G401 (cell line): ENCODE results near the gene DOCK11. TPM values are rescaled to one million over a fixed set of nuclear protein-coding genes. Genes with fewer than 3 reads are reported as not detected.

Experiments
- DNase-seq: peaks from one replicate; pipeline ENCODE4 v3.0.0-alpha.2; 2015; ENCODE audit warnings: low spot score
- in situ Hi-C: cut with HindIII; loops from 2 replicates; pipeline ENCODE4 v1.10.0; 2016; ENCODE audit warnings: low sequenced_read_pairs, mixed read lengths
- total RNA-seq: library from RNA; depleted of rRNA; stranded (reverse); fragments of >200 nt; shearing (Covaris generic); gene quantifications from 2 replicates; pipeline ENCODE4 v1.2.3, GENCODE V29; 2014

DOCK11 gene
- total RNA-seq, 1 experiment from 2014 or later: 0.88 TPM

- DNase-seq: no peak
- in situ Hi-C loops: no loop called here
Observed at GRCh38 chrX:118498351-118498750, 2.7 kb downstream of the DOCK11 start.

- in situ Hi-C loops: no loop called here
Observed at GRCh38 chrX:118498755-118499154, 3.1 kb downstream of the DOCK11 start.

GRCh38 chrX:118499295-118499694, 3.7 kb downstream of the DOCK11 start:
- in situ Hi-C loops: no loop called here
- DNase-seq: no peak

More at GRCh38 chrX:118498755-118499154, 3.1 kb downstream of the DOCK11 start:
- DNase-seq: no peak

DNA sequence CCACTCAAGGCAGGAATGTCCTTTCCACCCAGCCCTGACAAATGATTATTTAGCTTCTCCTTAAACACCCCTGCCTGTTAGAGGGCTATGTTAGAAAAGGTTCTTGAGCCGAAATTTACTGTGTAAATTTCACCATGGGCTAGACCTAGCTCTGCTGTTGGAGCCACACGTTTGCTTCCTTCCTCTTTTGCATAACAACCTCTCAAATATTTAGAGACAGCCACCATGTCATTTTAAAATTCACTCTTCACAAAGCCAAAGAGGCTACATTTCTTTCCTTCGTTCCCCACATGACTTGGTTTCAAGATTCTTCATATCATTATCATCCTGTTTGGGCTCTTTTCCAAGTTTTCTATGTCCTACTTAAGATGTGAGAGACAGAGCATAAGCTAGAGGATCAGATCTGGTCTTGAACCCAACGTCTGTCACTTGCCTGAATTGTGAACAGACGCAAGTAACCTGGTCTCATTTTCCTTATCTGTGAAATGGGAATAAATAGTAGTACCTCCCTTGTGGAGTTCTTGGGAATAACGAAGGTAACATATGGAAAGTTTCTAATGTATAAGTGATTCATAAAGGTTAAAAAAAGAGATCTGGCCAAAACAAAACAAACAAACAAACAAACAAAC, 6.7 kb downstream of the DOCK11 start:
- in situ Hi-C loops: no loop called here
- DNase-seq: no peak

- DNase-seq: no peak
- in situ Hi-C loops: no loop called here
Observed at GRCh38 chrX:118503260-118504041, 7.8 kb downstream of the DOCK11 start.

DNA sequence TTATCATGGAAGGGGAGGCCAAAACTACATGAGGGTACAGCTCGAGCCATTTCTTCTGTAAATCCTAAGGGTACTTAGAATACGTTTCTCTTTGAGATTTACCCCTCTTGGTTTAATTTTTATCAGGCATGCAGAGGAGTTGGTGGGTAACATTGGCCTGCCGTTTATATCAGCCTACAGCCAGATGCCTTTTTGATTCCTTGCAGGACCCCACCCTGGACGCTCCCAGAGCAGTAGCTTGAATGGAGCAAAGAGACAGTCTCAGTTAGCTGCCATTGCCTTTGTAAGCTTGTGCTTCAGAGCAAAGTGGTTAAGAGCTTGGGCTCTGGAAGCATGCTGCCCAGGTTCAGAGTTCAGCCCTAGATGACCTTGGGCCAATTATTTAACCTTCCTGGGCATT, 9.0 kb downstream of the DOCK11 start:
- DNase-seq: no peak
- in situ Hi-C loops: no loop called here

DNA sequence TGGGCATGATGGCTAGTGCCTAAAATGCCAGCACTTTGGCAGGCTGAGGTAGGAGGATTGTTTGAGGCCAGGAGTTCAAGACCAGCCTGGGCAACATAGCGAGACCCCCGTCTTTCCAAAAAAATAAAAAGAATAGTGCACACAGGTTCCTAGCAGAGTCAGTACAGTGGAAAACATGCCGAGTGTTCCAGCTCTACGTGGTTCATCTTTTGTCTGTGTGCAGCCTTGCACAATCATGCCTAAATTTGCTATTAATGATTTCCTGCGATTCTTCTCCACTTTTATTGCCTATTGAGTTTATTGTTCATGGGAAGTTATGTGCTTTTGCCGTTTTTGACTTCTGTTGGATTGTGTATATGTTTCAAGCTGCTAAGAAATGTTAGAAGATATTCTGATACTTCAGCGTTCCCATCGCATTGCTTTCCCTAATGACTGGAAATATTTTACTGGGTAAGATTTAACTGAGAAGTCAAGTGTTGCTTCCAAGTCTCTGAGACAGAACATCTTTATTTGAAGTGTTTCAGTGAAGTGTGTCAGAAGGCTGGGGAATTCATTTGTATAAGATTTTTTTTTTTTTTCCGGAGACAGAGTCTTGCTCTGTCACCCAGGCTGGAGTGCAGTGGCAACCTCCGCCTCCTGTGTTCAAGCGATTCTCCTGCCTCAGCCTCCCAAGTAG, 11.3 kb downstream of the DOCK11 start:
- no peak for DNase-seq
- in situ Hi-C loops: no loop called here

GRCh38 chrX:118507766-118508165, 12.2 kb downstream of the DOCK11 start:
- in situ Hi-C loops: no loop called here
- no peak for DNase-seq

DNA sequence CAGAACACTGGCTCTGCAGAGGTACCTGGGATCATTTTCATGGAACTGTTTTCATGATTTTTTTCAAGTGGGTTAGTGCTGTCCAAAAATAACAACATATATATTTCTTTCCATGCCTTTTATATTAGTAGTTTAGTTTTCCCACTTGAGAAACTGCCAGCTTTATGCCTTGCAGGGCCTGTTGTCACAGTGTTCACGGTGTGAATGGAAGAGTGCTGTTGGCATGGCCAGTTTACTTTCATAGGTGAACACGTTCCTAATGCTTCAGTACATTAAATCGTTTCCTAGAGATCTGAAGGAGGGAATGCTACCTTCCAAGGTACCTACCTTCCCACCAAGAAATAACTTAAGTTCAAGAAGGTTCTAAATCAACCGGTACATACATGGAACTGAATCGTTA, 12.6 kb downstream of the DOCK11 start:
- in situ Hi-C loops: no loop called here
- DNase-seq: no peak

GRCh38 chrX:118508635-118509034, 13.0 kb downstream of the DOCK11 start:
- DNase-seq: no peak

GRCh38 chrX:118510111-118510510, 14.5 kb downstream of the DOCK11 start:
- in situ Hi-C loops: no loop called here
- DNase-seq: no peak

More at GRCh38 chrX:118508635-118509034, 13.0 kb downstream of the DOCK11 start:
- in situ Hi-C loops: no loop called here

- DNase-seq: no peak
- in situ Hi-C loops: no loop called here
Observed at GRCh38 chrX:118513120-118513898, 17.7 kb downstream of the DOCK11 start.

DNA sequence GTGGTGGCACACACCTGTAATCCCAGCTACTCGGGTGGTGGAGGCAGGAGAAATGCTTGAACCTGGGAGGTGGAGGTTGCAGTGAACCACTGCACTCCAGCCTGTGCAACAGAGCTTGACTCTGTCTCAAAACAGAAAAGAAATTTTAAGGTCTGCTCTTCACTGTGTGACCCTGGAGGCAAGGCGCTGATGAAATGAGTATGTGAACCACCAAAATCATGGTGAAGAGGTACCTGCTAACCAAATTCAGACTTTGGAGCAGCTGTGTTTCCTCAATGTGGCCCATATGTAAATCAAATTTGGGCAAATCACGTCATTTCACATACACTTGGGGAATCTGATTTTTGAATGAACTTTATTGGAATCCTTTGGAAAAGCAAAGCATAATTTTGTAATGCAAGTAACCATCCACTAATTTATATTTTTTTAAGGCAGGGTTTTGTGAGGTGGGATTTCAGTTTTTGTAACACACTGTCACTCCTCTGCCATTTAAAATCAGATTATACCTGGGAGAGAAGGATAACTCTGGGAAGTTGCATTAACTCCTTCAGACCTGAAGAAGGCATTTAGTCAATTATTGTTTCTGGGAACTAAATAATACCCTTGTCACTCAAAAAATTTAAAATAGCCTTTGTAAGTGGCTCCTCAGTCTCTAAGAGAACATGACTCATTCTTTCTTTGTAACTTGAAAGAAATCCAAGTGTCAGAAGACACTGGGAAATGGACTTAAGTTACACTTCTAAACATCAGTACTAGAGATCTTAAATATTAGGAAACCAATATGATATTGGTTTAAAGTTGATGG, 24.0 kb downstream of the DOCK11 start:
- in situ Hi-C loops: no loop called here
- DNase-seq: no peak

DNA sequence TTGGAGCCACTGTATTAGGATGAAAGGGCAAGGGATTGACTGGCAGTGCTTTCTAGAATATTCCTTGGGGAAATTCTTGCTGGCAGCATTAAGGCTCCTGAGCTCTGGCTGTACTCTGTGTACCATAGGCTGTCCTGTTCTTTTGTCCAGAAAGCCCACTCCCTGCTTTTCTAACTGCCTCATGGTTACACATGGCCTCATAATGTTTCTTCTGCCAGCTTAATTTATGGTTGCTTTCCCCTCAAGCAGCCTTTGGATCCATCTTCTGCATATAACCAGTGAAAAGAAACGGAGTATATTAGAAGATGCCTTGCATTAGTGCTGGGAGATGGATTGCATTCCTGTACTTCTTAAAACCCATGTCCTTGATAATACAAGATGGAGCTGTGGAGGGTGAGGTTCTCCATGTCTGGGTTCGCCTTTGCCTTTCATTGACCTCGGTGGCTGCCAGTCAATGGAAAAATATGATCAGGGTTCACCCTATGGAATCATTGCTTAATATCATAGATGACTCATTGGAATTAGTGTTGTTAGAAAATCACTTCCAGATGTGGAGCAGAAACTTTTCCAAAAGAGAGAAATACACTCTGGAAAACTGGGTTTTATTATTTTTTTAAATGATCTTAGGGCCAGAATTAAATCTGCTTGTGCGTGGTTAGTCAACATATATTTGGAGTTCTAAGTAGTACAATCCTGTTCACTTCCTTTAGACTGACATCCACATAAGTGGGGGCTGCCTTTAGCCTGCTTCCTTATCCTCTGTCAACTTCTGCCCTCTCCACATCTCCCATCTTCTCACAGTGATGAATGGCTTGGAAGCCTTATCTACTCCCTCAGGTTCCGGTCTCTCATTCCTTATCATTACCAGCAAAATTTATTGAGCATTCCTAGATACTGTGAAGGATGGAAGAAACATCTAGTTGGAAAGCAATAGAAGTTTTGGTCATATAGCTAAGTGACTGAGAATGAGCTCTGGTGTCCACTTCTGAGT, 24.9 kb downstream of the DOCK11 start:
- in situ Hi-C loops: no loop called here
- DNase-seq: no peak

GRCh38 chrX:118521435-118521834, 25.8 kb downstream of the DOCK11 start:
- in situ Hi-C loops: no loop called here

DNA sequence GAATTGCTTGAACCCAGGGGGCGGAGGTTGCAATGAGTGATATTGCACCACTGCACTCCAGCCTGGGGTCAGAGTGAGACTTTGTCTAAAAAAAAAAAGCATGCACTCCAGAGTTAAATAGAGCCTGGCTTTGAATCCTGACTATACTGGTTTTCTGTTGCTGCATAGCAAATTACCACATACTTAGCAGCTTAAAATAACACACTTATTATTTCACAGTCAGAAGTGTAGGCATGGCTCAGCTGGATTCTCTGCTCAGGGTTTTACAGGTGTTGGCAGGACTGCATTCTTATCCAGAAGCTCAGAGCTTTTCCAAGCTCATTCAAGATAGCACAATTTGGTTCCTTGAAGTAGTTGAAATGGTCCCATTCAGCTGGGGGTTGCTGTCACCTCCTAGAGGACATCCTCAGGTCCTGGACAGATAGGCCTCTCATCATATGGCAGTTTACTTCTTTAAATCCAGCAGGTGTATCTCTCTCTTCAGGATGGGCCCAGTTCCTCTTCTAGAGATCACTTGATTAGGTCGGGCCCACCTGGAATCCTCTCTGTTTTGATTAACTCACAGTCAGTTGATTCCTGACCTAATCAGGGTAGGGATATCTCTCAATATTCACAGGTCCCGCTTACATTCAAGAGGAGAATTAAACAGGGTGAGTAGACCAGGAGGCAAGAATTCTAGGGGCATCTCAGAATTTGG, 26.8 kb downstream of the DOCK11 start:
- no peak for DNase-seq
- in situ Hi-C loops: no loop called here

More at GRCh38 chrX:118521435-118521834, 25.8 kb downstream of the DOCK11 start:
- DNase-seq: no peak

DNA sequence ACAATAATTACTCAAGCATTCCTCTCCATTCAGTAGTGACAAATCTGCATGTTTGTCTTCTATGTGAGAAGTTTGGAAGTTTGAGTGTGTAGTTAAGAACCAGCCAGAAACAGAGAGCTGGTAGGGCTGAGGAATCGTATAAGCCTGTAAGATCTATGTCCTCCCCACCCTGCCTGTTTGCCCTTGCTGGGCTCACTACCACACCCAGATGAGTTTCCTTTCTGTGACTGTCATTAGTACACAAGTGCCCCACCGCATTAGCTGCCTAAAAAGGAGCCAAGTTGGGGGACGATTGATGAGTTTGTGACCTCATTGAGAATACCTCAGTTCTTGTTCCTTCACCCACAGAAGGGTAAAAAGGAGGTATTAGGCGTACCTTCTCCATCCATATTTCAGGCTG, 28.3 kb downstream of the DOCK11 start:
- in situ Hi-C loops: no loop called here

More for the DNA sequence above, 28.3 kb downstream of the DOCK11 start:
- DNase-seq: no peak
